HG02678 (cell line): ENCODE measurements around the gene TRIM46.
A peak's percentile ranks its signal among the peaks of the same experiment; 100 is the strongest.
"Not testable (repeated sequence)": the region's sequence is repeated elsewhere in the genome, so short reads cannot be mapped to it uniquely, and the experiment has no call there.

Source experiments
- ATAC-seq: cut with Tn5 transposase; IDR thresholded peaks from one replicate; pipeline ENCODE4 v1.9.1; 2021; ENCODE audit warnings: mild to moderate bottlenecking, moderate library complexity; ENCODE audit not compliant: unreplicated experiment

Gene TRIM46

DNA sequence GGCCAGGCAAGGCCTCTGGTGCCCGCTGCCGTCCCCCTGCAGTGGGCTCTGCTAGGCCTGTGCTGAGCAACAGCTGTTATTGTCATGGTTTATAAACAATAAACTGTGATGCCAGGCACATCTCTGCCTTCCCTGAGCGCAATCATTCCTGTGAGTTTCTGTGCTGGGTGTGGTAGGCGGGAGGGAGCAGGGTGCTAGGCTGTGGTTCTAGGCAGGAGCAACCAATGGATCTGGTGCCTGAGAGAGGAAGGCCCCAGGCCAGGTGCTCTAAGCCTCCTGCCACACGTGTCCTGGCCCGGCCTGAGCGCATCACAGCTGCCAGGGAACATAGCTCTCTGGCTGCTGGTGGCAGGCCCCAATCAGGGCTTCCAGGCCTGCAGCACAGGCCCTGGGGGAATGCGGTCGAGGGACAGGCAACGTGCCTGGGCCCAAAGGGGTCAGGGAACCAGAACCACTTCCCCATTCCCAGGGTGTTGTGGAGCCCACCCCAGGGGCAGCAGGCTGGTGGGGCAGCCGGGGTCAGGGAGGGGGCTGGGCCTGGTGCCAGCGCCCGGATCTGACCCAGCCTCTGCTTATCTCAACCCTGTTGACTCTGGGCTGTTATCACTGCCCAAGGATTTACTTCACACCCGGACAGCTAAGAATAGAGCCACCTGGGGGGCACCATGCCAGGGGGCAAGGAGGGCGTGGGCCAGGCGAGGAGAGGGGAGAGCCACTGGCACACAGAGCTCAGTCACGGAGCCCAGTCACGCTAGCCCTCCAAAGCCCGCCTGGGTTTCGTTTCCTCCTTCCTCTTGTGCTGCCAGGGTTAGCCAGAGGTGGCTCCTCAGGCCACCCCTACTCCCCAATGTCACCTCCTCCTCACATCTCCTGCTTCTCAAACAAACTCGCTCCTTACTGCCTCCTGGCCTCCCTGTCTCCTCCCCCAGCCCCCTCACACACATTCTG, 11.5 kb downstream of the TRIM46 start:
- ATAC-seq = peak; percentile 80

- ATAC-seq = peak; percentile 18
These were observed 12.1 kb downstream of the TRIM46 start for GRCh38 chr1:155185783-155186066.

GRCh38 chr1:155186067-155186793, 12.6 kb downstream of the TRIM46 start:
- no peak for ATAC-seq

GRCh38 chr1:155186794-155187455, 13.3 kb downstream of the TRIM46 start:
- no peak for ATAC-seq

DNA sequence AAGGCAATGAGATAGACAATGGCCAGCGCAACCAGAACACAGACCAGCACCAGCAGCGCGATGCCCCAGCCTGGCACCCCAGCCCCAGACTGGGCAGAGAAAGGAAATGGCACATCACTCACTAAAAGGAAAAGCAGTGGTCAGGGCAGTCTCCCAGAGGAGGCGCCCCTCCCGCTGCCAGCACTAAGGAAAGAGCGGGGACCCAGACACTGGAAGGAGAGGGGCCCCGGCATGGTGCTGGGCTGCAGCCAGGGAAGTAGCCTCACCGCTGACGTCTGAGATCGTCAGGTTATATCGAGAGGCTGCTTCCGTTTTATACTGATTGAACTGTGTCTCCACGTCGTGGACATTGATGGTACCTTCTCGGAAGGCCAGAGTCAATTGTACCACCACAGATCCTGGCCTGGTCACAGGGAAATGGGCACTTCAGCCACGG, 13.8 kb downstream of the TRIM46 start:
- no peak for ATAC-seq

DNA sequence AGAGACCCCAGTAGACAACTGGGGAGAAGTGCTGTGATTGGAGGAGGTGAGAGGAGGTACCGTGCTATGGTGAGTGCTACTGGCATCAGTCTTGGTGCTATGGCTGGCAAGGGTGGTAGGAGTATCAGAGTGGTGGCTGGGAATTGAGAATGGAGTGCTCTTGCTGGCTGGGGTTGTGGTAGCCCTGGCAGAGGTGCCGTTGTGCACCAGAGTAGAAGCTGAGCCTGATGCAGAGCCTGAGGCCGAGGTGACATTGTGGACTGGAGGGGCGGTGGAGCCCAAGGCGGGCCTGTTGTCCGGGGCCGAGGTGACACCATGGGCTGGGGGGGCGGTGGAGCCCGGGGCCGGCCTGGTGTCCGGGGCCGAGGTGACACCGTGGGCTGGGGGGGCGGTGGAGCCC, 14.6 kb downstream of the TRIM46 start:
- no peak for ATAC-seq

DNA sequence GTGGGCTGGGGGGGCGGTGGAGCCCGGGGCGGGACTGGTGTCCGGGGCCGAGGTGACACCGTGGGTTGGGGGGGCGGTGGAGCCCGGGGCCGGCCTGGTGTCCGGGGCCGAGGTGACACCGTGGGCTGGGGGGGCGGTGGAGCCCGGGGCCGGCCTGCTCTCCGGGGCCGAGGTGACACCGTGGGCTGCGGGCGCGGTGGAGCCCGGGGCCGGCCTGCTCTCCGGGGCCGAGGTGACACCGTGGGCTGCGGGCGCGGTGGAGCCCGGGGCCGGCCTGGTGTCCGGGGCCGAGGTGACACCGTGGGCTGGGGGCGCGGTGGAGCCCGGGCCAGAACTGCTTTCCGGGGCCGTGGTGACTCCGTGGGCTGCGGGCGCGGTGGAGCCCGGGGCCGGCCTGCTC, 16.3 kb downstream of the TRIM46 start:
- ATAC-seq = not testable (repeated sequence)

DNA sequence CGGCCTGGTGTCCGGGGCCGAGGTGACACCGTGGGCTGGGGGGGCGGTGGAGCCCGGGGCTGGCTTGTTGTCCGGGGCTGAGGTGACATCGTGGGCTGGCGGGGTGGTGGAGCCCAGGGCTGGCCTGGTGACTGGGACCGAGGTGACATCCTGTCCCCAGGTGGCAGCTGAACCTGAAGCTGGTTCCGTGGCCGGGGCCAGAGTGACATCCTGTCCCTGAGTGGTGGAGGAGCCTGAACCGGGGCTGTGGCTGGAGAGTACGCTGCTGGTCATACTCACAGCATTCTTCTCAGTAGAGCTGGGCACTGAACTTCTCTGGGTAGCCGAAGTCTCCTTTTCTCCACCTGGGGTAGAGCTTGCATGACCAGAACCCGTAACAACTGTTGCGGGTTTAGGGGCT, 18.3 kb downstream of the TRIM46 start:
- no peak for ATAC-seq

DNA sequence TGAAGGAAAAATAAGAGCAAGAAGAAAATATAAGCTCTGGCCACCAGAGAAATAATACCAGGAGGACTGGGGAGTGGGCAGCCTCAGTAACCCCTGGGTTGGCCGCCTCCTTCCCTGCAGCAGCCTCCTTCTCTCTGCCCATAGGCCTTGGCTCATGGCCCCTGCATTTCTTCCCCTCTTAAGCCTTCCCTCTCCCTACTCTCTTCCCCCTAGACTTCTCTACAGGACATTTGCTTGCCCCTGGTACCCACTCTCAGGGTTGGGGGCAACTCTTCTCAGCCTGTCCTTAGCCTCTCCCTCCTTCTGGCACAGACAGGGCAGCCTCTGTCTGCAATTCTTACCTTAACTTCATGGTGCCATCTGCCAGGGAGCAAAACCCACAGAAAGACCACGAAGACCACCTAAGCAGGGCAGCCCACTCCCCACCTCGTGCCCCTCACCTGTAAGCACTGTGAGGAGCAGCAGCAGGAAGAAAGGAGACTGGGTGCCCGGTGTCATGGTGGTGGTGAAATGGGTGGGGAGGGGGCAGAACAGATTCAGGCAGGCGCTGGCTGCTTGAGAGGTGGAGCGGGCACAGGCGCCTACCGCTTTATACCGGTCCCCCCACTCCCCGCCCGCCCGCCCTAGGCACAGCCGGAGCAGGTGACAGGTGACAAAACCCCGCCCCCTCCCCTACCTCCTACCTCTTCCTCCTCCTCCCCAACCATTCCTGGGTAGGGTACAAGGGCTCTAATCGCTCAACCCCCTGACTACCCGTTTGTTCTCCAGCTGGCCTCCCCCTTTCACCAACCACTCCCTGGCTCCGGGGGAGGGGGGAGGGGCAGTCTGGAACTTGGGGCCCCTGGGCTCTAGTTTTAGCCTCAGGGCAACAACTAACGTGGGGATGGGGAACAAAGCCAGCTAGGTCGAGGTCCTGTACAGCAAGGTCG, 19.0 kb downstream of the TRIM46 start:
- ATAC-seq = no peak

DNA sequence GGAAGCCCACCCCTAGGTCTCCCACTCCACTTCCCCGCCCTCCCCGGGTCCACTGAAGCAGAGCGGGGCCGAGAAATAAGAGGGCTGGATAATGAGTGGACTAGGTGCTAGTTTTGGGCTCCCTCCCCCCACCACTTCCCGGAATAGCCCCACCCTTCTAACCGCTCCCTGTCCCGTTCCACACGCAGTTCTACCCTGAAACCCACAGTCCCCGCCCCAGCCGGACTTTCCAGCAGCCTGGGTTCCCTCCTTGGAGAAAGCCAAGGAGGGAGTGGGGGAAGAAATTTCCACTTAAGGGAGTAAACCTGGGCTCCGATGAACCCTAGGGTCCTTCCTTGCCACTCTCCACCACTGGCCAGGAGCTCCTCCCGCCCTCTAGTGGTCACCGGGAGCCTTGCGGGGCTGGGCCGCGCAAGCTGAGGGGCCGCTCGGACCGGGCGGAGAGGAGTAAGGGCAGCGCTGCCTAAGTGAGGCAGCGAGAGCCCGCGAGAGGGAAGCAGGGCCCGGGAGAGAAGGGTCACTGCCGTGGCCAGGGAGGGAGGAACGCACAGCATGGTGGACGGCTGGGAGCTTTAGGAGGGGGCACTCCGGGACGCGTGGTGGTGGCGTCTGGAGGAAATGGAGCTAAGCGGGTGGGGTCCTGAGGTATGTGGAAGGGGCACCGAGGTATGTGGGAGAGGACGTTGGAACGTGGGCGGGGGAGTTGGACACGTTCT, 19.8 kb downstream of the TRIM46 start:
- ATAC-seq = peak; percentile 81

DNA sequence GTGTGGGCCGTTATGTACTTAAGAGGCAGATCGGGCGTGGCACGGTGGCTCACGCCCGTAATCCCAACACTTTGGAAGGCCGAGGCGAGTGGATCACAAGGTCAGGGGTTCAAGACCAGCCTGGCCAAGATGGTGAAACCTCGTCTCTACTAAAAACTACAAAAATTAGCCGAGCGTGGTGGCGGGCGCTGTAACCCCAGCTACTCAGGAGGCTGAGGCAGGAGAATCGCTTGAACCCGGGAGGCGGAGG, 20.3 kb downstream of the TRIM46 start:
- not testable (repeated sequence) for ATAC-seq

- no peak for ATAC-seq
These were observed 21.8 kb downstream of the TRIM46 start for GRCh38 chr1:155195201-155196102.

DNA sequence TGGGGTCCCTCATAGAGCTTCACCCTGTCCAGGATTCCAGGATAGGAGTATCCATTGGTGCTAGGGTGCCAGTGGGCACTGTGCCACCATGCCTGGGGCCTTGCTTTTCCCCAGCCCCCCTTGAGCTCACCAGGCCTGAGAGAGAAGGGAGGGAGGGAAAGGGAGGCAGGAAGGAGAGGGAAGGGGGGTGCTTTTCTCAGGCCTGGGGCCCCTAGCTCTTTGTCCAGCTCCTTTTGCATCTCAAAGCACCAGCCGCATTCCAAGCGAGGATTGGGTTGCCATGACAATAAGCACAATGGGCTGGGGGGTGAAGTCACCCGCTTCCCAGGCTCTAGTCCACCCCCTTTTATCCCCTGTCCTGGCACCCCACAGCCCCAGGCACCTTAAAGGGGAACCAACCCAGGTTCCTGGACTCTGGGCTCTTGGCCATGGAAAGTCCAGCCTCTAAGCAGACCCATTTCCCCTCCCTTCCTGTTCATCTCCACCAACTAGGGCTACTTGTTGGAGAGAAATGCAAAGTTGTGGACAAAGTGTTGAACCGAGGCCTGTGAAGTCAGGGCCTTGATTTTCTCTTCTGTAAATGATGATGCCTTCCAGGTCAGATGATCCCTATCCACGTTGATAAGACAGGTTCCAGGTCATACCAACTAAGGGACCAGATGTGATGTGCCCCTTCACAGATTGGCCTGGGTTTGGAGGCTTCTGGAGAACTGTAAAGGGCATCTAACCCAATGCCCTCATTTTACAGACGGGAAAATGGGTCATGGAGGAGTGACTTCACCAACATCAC, 22.6 kb downstream of the TRIM46 start:
- no peak for ATAC-seq

GRCh38 chr1:155196893-155197638, 23.4 kb downstream of the TRIM46 start:
- no peak for ATAC-seq

DNA sequence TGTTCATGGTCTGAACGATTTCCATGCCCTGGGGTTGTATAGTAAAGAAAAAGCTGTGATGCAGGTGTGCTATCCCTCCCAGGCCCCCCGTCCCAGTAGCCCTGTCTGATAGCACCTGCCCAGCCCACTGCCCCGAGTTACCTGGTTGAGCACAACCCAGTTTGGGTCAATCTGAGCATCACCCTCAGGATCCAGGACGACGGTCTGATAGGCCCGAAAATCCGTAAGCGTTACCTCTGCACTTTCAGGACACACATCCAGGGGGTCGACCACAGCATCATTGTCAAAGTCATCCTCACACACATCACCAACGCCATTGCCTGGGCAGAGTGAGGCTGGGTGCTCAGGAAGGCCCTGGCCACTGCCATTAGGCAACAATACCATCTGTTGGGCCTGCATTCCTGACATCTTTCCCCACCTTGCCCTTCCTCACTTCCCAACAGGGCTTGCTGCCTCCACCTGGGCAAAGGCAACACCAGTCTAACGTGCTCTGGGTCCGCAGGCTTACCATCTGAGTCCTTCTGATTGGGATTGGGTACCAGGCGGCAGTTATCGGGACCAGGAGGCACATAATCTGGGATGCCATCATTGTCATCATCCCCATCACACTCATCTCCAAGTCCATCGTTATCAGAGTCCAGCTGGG, 24.4 kb downstream of the TRIM46 start:
- ATAC-seq = no peak

- ATAC-seq = no peak
These were observed 24.9 kb downstream of the TRIM46 start for GRCh38 chr1:155198547-155198906.

- ATAC-seq = no peak
These were observed 26.1 kb downstream of the TRIM46 start for GRCh38 chr1:155199792-155200191.
